Stimulated activated CD8-positive, alpha-beta memory T cell treated with anti-CD3 and anti-CD28 coated beads, Interleukin-12 subunit alpha, Interleukin-12 subunit beta, amount 100 ng/mL, for 24 hours (primary cell): ENCODE results near the gene SRGAP3.

Experiments
- DNase-seq: peaks from one replicate; pipeline ENCODE4 v3.0.0-alpha.2; 2020; ENCODE audit errors: extremely low read depth

Gene SRGAP3

DNA sequence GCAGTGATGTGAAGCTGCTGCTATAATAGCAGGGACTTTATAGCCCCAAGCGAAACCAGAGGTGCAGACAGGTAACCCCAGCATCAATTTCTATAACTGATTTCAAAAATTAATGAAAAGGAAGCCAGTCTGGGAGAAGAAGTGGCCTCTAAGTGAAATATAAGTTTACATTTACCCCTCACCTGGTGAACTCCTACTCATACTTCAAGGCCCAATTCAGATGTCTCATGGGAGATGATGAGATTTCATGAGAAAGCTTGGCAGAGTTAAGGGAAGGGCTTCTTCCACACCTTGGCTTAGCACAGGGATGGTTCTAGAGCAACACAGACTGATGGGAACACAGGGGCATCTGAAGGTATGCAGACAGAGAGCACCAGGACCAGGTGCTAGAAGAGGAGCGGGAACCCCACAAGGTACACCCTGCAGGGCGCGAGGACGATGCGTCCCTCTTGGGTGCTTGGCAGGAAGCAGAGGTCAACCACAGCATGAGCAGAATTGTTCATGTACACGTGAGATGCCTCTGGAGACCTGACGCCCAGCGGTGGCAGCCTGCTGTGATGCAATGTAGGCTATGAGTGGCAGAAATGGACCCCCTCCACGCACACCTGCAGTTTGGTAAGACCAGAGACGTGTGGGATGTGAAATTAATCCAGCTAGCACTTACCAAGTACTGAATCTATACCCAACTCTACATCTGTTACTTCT, 102.9 kb downstream of the SRGAP3 start:
- DNase-seq = no peak

DNA sequence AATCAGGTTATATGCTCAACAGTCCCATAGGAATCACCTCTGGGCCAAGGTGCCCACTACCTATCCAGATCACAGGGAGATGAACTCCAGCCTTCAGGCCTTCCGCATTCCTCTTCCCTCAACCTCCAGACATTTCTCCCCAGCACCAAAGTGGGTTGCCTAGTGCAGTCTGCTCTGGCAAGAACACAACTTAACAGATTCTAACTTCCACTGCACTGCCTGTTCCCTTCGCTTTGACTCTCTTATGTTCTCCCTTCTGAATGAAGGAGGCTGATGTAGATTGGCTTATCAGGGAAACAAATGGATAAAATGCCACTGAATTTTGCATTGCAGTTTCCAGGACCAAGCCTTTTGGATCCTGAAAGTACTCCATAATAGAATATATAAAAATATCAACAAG, 106.3 kb downstream of the SRGAP3 start:
- no peak for DNase-seq

DNA sequence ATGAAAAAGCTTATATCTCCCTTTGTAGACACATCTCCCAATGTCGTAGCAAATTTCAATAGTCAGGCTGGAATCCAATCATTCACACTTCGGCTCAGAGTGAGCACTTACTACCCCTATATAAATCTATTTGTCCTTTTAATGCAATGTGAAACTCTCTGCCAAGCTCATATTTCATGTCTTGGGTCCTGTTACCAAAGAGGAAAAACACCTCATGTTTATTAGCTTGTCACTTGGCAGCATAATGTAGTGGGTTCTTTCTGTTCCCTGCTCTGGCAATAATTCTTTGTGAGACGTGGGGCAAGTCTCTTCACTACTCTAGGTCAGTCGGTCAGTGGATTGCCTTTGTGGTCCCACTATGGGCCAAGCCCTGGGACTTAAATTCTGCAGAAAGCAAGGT, 107.1 kb downstream of the SRGAP3 start:
- DNase-seq = no peak

GRCh38 chr3:9141928-9142289, 107.5 kb downstream of the SRGAP3 start:
- DNase-seq = no peak

DNA sequence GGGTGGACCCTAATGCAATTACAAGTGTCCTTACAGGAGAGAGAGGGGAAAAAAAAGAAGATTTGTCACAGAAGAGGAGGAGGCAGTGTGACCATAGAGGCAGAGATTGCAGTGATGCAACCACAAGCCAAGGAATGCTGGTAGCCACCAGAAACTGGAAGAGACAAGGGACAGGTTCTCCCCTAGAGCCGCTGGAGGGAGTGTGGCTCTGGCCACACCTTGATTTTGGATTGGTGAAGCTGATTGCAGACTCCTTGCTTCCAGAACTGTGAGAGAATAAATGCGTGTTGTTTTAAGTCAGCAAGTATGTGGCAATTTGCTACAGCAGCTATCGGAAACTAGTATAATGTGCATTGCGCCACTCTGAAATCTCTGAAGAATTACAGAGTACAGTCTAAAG, 110.1 kb downstream of the SRGAP3 start:
- DNase-seq = no peak

GRCh38 chr3:9137676-9138075, 111.8 kb downstream of the SRGAP3 start:
- DNase-seq = no peak

GRCh38 chr3:9136746-9137465, 112.5 kb downstream of the SRGAP3 start:
- no peak for DNase-seq

DNA sequence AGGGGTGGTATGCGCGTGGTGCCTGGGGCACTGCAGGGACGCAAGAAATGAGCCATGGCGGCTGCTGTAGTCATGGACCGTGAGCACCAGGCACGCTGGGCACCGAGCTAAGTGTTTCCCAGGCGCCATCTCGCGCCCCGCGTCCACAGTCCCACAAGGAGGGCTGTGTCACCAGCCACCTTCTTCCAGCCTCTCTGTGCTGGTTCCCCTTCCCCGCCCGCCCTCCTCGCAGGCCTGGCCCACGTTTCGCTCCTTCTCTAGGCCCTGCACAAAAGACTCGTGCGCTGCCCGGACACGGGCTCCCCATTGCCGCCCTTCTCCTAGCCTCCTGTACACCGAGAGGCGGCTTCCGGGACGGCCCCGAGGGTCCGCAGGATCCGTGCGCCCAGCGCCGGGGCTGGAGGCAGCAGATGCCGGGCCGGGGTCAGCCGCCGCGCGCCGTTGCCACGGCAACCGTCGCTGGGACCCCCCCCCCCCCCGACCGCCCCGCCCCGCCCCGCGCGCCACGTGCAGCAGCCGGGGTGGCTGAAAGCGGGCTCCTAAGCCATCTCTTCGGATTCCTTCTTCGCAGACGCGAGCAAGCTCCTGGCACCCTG, 113.4 kb downstream of the SRGAP3 start:
- DNase-seq = no peak

DNA sequence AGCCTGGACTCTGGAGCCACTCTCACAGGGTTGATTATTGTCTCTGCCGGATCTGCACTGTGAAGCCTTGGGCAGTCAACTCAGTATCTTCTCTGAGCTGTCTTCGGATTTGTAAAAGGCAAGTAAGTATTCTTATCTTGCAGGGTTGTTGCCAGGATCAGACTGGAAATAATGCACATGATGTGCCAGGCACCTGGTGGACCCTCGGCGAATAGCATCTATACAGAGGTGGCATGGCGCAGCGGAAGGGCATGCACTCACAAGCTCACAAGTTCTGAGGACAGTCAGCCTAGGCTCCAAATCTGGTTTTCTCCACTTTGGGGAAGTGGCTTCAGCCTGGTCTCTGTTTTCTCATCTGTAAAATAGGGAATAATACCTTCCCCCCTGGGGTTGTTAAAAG, 113.9 kb downstream of the SRGAP3 start:
- DNase-seq = no peak

GRCh38 chr3:9133656-9134055, 115.8 kb downstream of the SRGAP3 start:
- DNase-seq = no peak

- DNase-seq = no peak
These were observed 118.8 kb downstream of the SRGAP3 start for GRCh38 chr3:9130345-9131305.

DNA sequence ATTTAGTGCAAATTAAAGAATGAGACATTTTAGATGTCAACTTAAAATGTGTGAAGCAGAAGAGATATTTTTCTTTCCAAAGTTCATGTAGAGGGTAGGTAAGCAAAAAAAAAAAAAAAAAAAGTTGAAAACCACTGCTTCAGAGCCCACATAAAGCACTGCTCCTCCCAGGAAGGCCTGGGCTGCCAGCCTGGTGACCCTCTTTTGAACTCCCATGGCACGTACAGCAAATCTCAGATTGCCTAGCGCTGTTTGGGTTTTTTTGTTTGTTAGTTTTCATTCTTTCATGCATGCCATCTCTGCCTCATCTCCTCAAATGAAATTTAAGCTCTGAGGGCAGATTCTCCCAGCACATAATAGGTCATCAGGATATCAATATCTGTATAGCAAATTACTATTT, 120.1 kb downstream of the SRGAP3 start:
- no peak for DNase-seq

- no peak for DNase-seq
These were observed 124.0 kb downstream of the SRGAP3 start for GRCh38 chr3:9125278-9125951.

DNA sequence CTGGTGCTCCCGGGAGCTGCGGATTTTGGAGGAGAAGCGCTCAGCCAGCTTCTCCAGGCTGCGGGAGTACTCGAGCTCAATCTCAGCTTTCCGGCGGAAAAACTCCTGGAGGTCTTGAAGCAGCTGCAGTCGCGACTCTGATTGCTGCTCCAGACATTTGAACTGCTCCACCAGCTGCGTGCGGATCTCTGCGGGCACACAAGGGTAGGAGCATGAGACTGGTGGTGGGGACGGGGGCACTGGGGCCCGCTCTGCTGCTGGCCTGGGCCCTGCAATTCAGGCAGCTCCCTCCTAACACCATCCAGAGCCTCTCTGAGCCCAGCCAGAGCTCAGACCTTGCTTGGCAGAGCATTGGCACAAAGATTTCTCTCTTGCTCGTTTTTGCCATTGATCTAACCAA, 124.7 kb downstream of the SRGAP3 start:
- no peak for DNase-seq

DNA sequence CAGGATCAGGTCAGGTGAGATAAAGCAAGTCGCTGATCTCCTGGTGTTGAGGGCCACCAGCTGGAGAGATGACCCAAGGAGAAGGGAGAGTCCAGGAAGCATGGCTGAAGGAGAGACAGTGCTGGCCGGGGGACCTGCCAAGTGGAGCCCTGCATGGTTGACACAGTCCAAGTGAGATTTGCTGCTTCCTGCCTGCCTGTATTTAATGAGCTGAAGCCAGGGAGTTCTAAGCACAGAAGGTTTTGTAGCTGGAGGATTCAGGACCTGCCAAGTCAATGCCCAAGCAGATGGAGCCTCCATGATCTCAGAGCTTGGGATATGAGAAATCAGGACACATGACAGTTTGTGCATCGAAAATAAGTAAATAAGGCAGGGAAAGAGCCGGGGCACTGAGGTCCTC, 125.6 kb downstream of the SRGAP3 start:
- DNase-seq = no peak

DNA sequence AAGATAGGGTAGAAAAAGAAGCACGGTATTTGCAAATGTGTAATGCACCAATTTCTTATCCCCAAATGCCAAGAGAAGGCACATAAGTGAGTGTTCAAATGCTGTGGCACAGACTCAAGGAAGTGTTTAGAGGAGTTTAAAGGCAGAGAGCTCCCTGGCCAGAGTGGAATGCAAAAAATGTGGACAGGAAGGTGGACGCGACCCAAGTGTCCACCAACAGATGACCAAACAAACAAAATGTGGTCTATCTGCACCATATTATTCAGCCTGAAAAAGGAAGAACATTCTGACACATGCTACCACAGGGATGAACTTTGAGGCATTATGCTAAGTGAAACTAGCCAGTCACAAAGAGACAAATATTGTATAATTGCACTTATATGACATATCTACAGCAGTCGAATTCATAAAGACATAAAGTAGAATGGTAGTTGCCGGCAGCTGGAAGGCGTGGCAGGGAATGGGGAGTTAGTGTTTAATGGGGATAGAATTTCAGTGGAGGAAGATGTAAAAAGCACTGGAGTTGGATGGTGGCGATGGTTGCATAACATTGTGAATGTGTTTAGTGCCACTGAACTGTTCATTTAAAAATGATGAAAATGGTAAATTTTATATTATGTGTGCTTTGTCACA, 126.6 kb downstream of the SRGAP3 start:
- no peak for DNase-seq

GRCh38 chr3:9121366-9122001, 128.0 kb downstream of the SRGAP3 start:
- DNase-seq = no peak

GRCh38 chr3:9119331-9119730, 130.1 kb downstream of the SRGAP3 start:
- DNase-seq = no peak

- DNase-seq = no peak
These were observed 131.2 kb downstream of the SRGAP3 start for GRCh38 chr3:9118222-9118621.

GRCh38 chr3:9117220-9117619, 132.2 kb downstream of the SRGAP3 start:
- DNase-seq = no peak

DNA sequence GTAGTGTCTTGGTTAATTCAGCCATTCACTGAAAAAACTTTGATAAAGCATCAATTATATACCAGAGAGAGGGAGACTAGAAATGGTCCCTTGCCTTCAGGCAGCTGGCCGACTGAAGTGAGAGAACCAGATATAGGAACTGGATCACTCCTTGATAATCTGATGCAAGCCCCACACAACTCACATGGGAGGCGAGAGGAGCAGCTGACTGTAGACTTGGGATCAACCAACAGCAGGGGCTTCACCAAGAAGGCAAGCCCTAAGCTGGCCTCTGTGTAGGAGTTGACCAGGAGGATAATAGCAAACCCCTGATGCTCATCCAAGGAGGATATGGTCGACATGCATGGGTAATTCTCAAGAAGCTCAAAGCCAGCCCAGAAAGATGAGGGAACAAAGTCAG, 133.1 kb downstream of the SRGAP3 start:
- no peak for DNase-seq
